Endothelial cell of umbilical vein (primary cell): ENCODE measurements around the gene LDLRAD3. TPM values are rescaled to one million over a fixed set of nuclear protein-coding genes. Genes with fewer than 3 reads are reported as not detected.

Source experiments
- BruUV-seq: library from RNA; stranded (reverse); fragments of 400-500 nt; replicated peaks from 2 replicates; lab custom pipeline; 2021; lab: Mats Ljungman, UMichigan
- CTCF ChIA-PET: fragments of 300-600, 350-600 bp; sonication (Branson Sonifier 250); formaldehyde crosslinking; loops from one replicate; lab custom pipeline; 2021; ENCODE audit warnings: antibody characterized with exemption, inconsistent platforms; lab: Charles Lee
- POLR2A ChIA-PET: fragments of 300-600, 350-600 bp; sonication (Branson Sonifier 250); formaldehyde crosslinking; loops from one replicate; lab custom pipeline; 2021; ENCODE audit warnings: antibody characterized with exemption, inconsistent platforms; lab: Charles Lee
- DNase-seq: peaks from one replicate; pipeline ENCODE4 v3.0.0-alpha.2; 2011; ENCODE audit warnings: low read depth, low spot score
- FAIRE-seq: peaks from 2 replicates; lab custom pipeline; 2011; peaks lifted over from hg19 to GRCh38; lab: Jason Lieb, UNC
- H2AFZ ChIP-seq: 2 replicates; pipeline ENCODE4 v1.6.0; 2012; ENCODE audit warnings: low read depth, low read length, control low read depth, inconsistent platforms
- H3K27ac ChIP-seq: 2 replicates; pipeline ENCODE4 v1.5.1; 2011; ENCODE audit warnings: low read depth, mild to moderate bottlenecking, control low read depth, low read length, moderate library complexity; ENCODE audit not compliant: insufficient read depth
- H3K27me3 ChIP-seq, 2 experiments: 2 replicates each; pipeline versions ENCODE4 v1.6.0 to v1.6.1; 2011; ENCODE audit warnings: low read length in 2 of 2, mixed read lengths in 1 of 2; ENCODE audit not compliant: control insufficient read depth in 2 of 2, insufficient read depth in 2 of 2
- H3K36me3 ChIP-seq, 2 experiments: 2 replicates in 1 of 2; 3 replicates in 1 of 2; pipeline ENCODE4 v1.5.1; 2011; ENCODE audit warnings: low read length in 2 of 2, mild to moderate bottlenecking in 1 of 2, moderate library complexity in 1 of 2; ENCODE audit not compliant: control insufficient read depth in 2 of 2, insufficient read depth in 2 of 2; ENCODE audit errors: extremely low read depth in 1 of 2
- H3K4me1 ChIP-seq: 3 replicates; pipeline ENCODE4 v1.5.1; 2011; ENCODE audit warnings: mild to moderate bottlenecking, low read length; ENCODE audit not compliant: control insufficient read depth, insufficient read depth; ENCODE audit errors: extremely low read depth
- H3K4me2 ChIP-seq: 2 replicates; pipeline ENCODE4 v1.6.1; 2011; ENCODE audit warnings: low read length, control low read depth, mixed read lengths; ENCODE audit not compliant: insufficient read depth
- H3K4me3 ChIP-seq, 3 experiments: fragments of 200-600 bp in 1 of 3; sonication (generic), shearing (Covaris generic) in 1 of 3; replicated peaks in 1 of 3; 2 replicates each; pipeline ENCODE4 v1.5.1; 2011 to 2016; ENCODE audit warnings: control low read depth in 3 of 3, low read length in 3 of 3, mild to moderate bottlenecking in 2 of 3, inconsistent platforms in 1 of 3, low read depth in 1 of 3, moderate library complexity in 1 of 3; ENCODE audit not compliant: insufficient read depth in 1 of 3
- H3K79me2 ChIP-seq: 2 replicates; pipeline ENCODE4 v1.6.0; 2012; ENCODE audit warnings: low read length, inconsistent platforms; ENCODE audit not compliant: control insufficient read depth, insufficient read depth
- H3K9ac ChIP-seq: replicated peaks from 2 replicates; pipeline ENCODE3; 2011; ENCODE audit warnings: low read length, control low read depth; ENCODE audit not compliant: insufficient read depth; ENCODE audit errors: extremely low read depth
- H3K9me1 ChIP-seq: replicated peaks from 3 replicates; pipeline ENCODE4 v1.6.0; 2011; ENCODE audit warnings: mild to moderate bottlenecking, low read length; ENCODE audit not compliant: control insufficient read depth, insufficient read depth; ENCODE audit errors: extremely low read depth
- H3K9me3 ChIP-seq: replicated peaks from 2 replicates; pipeline ENCODE4 v1.5.1; 2012; ENCODE audit warnings: low read length, inconsistent platforms; ENCODE audit not compliant: control insufficient read depth, insufficient read depth
- H4K20me1 ChIP-seq: replicated peaks from 2 replicates; pipeline ENCODE3; 2011; ENCODE audit warnings: mild to moderate bottlenecking, low read length; ENCODE audit not compliant: control insufficient read depth, insufficient read depth; ENCODE audit errors: extremely low read depth
- CTCF ChIP-seq, 2 donors: IDR thresholded peaks; 1 replicate in 1 of 2; 2 replicates in 1 of 2; pipeline ENCODE4 v1.5.1; 2011; ENCODE audit warnings: low read length in 2 of 2, mild to moderate bottlenecking in 2 of 2, moderate library complexity in 2 of 2, control low read depth in 1 of 2, inconsistent platforms in 1 of 2, low read depth in 1 of 2; ENCODE audit not compliant: insufficient read depth in 1 of 2; ENCODE audit errors: extremely low read depth in 1 of 2
- FOS ChIP-seq: IDR thresholded peaks from 2 replicates; pipeline ENCODE4 v1.6.1; 2011; ENCODE audit warnings: mild to moderate bottlenecking, low read length, moderate library complexity, borderline replicate concordance; ENCODE audit not compliant: insufficient read depth
- GATA2 ChIP-seq: IDR thresholded peaks from 2 replicates; pipeline ENCODE4 v1.7.0; 2011; ENCODE audit warnings: low read depth, mild to moderate bottlenecking, moderate library complexity, mixed read lengths, low read length; ENCODE audit not compliant: insufficient read length, insufficient read depth
- dilution Hi-C: fragments of 300-500 bp; cut with MboI; formaldehyde crosslinking; loops from one replicate; pipeline ENCODE4 v1.15.0; 2019; ENCODE audit warnings: low sequenced_read_pairs; ENCODE audit not compliant: extremely low pct_ligation_motif_present
- intact Hi-C: fragments of 100-400 bp; cut with micrococcal nuclease; formaldehyde crosslinking; loops from one replicate; pipeline ENCODE4 v1.10.0; 2022
- polyA plus RNA-seq, 4 experiments: library from polyadenylated mRNA; depleted of rRNA in 3 of 4; stranded (reverse) in 3 of 4; unstranded in 1 of 4; fragments of >200 nt; gene quantifications; 2 replicates each; pipeline versions ENCODE4 v1.2.1 to v1.2.3, GENCODE V29; 2011 to 2012; ENCODE audit warnings: missing spikeins in 1 of 4
- total RNA-seq: library from RNA; stranded (reverse); gene quantifications from 2 replicates; pipeline ENCODE4 v1.2.3, GENCODE V29; 2021

LDLRAD3 gene
- total and polyA plus RNA-seq, 2 donors (not counting 3 experiments of a cell fraction or from before 2014, with no cell fraction given): 17.9 to 25.1 TPM

DNA sequence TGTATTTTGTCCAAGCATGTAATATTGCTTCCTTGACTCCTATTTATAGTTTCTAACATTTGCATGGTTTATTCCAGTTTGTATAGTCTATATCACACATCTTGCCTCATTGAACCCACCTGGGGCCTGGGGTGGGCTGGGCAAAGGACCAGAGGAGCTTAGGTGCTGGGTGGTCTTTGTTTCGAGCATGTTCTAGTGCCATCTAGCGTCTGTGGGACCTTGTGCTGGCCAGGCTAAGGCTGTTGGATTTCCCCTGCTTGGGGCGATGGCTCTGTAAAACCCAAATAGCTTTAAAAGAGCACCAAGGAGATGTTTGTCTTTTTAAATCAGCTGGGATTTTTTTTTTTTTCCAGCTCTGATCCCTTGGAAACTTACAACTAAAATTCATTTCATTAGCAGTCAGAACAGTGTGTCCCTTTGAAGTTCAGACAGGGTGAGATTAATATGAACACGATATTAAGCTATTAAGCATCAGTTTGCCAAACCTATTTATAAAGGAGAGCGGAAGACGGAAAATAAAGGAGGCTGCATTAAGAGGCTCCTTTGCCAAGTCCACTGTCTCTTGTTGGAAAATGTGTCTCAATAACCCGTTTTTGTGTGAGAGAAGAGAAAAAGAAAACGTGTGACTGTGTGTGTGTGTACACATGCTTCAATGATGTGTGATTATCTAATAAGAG lies 188.0 kb downstream of the LDLRAD3 start:
- no peak overlapping the region for H3K27ac ChIP-seq
- TF ChIP-seq CTCF (IDR thresholded peaks at IDR 0.05; ENCODE audit: extremely low read depth in 1 of 2, insufficient read depth in 1 of 2, low read depth in 1 of 2, low read length in 2 of 2) (peak; percentile 65 to 80), GATA2 (no peak), FOS (no peak)
- no peaks in the 10 kb centered on the region for H3K9me3 ChIP-seq
- peak; percentile 71 for DNase-seq
- CTCF ChIA-PET: interaction anchor here (0.6 to 7.4 kb wide), 69 partner anchors 9 to 644 kb away, joined by 3 to 205 read pairs (median 5); partner anchors contain the start of gene FJX1
- BruUV-seq: no TSS peak
- H3K4me2 ChIP-seq: no peak overlapping the region
- dilution Hi-C loops (no loop called here), intact Hi-C loops (loop anchor here (1.0 to 10.0 kb wide), 10 partner anchors 17 to 645 kb away; no protein-coding TSS in a partner anchor)
- H3K9ac ChIP-seq: no peak overlapping the region
- H3K9me1 ChIP-seq: no peaks in the 10 kb centered on the region
- FAIRE-seq: peak; percentile 70
- H2AFZ ChIP-seq: no peak overlapping the region
- POLR2A ChIA-PET: interaction anchor here (0.8 to 1.1 kb wide), 2 partner anchors 16 to 310 kb away, joined by 4 to 5 read pairs; no protein-coding TSS in a partner anchor
- no peaks in the 10 kb centered on the region for H3K36me3 ChIP-seq
- no peak overlapping the region for H3K4me3 ChIP-seq
- no peaks in the 10 kb centered on the region for H3K79me2 ChIP-seq
- H4K20me1 ChIP-seq: no peaks in the 10 kb centered on the region
- H3K27me3 ChIP-seq: no peaks in the 10 kb centered on the region
- peaks cover 9% of the 10 kb centered on the region for H3K4me1 ChIP-seq
